HG02938 (cell line): ENCODE measurements around the gene ZNF521.

ENCODE experiments used
- ATAC-seq: cut with Tn5 transposase; IDR thresholded peaks from one replicate; pipeline ENCODE4 v1.9.1; 2021; ENCODE audit warnings: mild to moderate bottlenecking, moderate library complexity; ENCODE audit not compliant: unreplicated experiment

Gene ZNF521

DNA sequence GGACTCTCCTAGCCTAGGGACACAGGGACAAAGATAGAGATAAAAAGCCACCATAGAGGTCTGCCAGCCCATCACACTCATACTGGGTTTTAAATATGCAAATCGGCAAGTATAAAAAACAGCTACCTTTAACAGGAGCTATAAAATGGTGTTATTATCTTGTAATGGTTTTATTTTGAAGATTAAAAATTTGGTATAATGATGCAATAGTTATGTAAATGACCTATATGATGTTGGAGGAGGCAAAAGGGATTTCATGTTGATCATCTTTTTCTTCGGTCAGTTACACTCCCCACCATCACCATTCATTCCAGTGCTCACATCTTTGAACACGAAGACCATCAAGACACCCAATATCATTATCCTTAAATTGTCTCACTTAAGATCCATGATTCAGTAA, 11.2 kb downstream of the ZNF521 start:
- no peak for ATAC-seq

DNA sequence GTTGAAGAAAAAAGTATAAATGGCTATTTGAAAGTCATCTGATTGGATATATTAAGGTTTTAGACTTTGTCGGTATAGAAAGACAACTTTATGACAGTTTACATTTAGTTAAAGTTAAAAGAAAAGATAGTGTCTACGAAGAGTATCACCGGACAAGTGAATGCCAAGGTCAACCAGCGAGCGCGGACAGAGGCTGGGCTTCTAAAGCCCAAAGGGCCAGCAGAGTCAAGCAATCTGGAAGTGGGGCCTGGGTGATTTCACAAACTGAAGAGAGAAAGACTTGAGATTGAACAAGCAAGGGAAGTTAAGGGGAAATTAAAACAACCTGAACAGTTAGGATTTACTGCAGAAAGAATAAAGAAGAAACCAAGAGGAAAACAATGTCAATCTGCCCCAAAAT, 16.3 kb downstream of the ZNF521 start:
- ATAC-seq = no peak

DNA sequence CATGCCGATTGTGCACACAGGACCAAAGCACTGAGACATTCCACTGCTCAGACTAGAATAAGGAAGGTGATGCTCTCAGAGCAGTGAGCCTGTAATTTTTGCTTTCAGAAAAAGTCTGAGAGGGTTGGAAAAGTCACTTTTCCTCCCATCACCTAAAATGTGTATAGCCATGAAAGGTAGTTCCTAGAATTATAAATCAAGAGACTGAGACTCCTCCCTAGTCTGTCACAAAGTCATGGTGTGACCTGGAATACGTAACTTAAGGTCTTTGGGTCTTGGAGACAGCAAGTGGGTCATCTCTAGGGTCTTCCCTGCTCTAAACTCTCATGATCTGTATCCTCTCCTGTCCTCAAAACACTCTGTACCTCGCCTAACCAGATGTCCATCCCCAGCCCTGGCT, 16.9 kb downstream of the ZNF521 start:
- ATAC-seq = no peak

DNA sequence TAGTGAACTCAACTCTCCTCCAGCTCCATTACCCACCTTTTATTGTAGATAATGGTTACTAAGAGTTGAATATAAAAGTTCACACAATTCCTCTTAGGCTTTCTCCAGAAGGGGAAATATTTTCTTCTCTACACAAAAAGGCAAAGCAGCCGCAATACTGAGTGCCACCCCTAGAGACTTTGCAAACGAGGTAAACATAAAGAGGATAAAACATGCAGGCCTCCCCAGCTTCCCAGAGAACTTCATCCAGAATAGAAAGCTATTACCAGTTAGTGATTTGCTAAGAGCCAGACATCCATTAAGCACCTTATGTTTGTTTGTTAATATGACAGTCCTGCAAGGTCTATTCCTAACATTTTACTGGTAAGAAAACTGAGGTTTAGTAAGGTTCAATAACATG, 17.4 kb downstream of the ZNF521 start:
- no peak for ATAC-seq

DNA sequence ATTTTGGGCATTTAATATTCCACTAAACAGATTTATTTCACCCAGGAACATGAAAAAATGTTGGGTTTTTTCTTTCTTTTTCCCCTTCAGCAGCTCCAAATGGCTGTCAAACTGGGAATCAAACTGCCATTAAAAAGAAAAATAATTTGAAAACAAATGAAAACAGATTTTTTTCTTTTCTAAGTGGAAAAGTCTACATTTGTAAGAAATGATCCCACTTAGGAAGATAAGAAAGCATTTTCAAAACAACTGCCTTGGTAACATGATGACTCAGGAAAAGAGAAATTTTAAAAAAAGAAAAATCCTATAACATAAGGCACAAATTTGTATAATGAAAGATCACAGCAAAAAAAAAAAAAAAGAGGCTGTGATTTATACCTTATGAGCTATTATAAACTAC, 20.0 kb downstream of the ZNF521 start:
- no peak for ATAC-seq

DNA sequence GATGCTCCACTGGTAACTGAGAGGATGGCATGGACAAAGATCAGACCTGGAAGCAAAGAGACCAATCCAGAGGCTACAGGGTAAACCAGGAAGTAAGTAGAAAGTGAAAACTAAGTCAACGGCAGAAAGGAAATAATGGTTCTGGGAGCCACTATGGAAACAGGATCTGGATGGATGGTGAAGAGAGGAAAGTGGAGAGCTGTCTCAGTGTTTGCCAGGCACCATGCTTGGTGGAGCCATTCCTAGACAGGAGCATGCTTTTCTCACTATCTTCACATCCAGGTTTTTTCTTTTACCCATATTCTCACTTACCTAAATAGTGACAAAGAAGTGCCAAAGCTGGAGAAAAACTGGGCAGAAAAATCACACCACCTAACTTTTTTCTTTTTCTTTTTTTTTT, 22.2 kb downstream of the ZNF521 start:
- ATAC-seq = no peak

DNA sequence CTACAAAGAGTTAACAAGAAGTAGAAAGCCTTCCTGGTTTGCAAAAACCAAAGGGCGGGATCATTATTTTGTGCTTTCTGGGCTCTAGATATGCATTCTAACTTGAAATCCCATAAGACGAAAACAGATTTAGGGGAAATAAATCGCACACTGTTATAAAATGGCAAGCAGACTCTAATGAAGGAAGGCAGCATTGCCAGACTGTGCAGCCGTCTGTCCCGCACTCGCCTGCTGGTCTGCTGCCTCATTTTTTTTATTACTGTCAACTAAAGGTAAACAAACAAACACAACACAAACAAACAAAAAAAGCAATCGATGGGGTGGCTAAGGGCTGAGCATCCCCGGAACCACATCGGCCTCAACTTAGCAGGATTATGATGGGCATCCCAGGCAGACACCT, 24.4 kb downstream of the ZNF521 start:
- no peak for ATAC-seq

DNA sequence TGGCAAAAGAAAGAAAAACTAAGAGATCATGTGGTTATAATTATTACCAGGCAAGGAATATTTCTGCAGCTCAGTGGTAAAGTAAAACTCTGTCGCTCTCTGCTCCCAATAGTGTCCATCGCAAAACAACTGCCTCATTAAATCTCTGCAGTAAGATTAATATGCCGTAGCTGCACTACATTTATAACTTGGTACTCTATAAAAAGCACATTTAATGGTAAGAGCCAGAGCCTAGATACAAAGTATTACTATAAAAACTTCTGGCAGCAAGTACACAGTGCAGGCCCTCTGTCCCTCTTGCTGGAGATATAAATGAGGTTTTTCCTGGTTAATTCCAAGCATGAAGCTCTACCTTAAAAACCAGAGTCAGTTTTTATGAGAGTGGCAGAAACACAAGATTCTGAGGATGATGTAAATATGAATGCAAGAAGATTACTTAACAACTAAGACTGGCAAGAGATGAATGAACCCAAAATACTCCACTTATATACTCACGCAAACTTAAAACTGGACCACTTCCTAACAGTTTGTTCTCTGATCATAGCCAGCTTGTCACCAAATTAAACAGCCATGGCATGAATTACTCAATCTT, 25.5 kb downstream of the ZNF521 start:
- no peak for ATAC-seq

DNA sequence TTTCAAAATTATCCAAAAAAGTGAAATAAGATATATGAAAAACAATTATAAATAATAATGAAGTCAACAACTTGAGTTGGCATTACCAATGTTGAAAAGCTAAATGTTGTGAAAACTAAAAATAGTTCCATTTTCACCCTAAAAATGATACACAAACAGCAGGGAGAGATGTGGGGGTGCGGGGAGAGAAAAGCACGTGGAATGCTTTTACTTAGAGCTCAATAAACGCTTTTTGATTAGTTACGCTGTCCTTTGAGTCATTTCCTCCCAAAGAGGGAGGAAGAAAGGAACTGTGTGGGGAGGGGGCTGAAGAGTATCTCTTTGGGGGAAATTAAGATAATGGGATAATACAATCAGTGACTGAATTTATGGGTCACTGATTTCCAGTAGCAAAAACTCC, 29.2 kb downstream of the ZNF521 start:
- no peak for ATAC-seq

DNA sequence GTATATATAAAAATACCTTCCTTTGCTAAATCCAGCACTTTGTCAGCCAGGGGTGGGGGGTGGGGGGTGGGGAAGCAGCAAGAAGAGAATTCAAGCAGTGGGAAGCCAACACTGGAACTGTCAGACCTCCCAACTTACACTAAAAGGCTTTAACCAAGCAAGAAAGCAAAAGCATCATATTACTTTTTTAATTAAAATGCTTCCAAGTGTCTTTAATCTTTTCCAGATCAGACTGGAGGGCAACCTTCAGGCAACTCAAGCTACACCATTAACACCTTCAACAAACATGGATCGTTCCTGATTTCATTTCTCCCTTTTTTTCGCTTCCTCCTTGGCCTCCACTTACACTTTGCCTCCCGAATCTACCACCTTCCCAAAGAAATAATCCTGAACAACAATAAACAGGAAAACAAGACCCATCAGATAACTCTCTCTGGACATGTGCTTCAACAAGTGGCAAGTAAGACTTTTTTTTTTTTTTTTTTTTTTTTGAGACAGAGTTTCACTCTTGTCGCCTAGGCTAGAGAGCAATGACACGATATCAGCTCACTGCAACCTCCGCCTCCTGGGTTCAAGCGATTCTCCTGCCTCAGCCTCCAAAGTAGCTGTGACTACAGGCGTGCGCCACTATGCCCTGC, 35.5 kb downstream of the ZNF521 start:
- no peak for ATAC-seq

DNA sequence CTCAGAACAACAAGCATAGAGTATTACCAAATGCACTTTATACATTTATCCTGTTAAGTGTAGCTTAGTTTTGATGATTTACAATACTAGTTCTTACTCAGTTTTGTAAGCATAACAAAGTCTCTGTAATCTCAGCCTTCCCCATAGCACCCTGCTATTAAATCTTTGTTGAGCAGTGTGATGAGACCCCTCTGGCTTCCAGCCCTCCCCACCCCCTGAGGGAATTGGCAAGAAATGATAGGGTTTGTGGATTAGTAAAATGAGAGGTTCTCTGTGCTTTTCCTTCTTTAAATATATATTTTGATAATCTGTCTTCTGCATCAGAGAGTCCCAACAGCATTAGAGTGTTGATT, 37.2 kb downstream of the ZNF521 start:
- no peak for ATAC-seq

DNA sequence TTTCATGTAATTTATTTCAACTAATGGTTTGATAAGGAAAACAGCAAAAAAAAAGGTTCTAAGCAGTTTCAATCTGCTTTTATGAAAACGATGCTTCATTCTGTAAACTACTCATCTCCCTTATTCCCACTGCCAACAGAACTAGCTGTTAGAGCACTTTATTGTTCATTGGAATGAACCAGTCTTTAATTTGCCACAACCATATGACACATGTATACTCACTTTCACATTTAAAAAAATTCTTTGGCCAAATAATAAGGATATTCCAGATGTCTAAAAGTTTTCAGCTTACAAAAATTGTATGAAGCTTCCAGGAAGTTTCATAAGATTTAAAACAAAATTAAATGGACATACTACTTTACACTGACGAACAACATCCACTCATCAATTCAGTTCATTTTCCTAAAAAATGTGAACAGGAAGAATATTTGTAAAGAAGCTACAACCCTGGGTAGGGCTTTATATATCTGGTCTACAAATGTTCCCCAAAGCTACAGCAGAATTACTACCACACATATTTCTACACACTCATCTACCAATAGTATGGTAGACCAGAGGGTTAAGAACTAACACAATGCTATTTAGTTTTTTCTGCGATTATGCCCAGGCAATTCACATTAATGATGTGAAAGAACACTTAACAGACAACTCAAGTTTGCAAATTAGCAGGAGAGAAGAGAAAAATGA, 37.7 kb downstream of the ZNF521 start:
- ATAC-seq = no peak

DNA sequence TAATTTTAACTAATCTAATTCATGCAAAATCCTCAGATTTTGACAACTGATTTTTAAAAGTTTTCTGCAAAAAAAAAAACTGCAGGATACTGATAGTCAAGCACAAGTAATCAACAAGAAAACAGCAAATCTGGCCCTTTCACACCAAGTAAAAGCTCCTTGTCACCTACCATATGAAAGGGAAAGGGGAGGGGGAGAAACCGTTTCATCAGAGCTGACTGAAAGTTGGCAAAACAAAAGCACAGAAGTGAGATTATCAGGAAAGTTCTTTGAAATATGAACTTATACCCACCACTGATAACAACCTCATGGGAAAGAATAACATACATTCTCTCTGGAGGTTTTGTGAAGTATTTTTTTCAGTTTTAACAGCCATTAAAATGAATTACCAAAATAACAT, 38.7 kb downstream of the ZNF521 start:
- ATAC-seq = no peak

DNA sequence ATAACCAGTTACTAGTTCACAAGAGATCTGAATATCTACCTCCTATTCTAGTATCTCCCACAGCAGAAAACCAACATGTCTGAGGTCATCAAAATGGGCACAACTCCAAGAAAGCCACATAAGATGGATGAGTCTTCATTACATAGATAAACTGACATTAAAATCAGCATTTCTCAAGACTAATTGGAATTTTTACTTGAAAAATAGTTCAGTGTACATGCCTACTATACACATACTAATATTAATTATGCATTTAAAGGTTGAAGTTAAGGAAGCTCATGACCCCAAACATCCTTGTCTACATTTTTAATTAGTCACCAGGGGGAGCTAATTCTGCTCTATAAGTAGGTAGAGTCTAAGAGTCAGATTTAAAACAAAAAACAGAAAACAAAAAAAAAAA, 41.9 kb downstream of the ZNF521 start:
- no peak for ATAC-seq

DNA sequence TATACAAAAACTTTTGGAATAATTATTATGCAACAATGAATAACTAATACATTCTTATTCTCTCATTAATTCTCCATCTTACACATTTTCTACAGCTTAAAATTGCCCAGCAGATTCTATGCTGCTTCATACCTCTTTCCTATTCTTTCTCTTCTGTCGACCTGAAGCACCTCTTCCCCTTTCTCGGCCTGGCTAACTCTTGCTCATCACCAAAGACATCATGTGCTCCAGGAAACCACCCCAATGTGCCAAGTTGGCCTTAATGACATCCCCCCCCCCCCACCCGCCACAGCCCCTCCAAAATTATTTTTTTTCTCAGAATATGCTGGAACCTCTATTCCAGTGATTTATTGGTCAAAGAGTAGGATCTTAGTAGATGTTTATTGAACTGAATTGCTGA, 43.6 kb downstream of the ZNF521 start:
- ATAC-seq = no peak

DNA sequence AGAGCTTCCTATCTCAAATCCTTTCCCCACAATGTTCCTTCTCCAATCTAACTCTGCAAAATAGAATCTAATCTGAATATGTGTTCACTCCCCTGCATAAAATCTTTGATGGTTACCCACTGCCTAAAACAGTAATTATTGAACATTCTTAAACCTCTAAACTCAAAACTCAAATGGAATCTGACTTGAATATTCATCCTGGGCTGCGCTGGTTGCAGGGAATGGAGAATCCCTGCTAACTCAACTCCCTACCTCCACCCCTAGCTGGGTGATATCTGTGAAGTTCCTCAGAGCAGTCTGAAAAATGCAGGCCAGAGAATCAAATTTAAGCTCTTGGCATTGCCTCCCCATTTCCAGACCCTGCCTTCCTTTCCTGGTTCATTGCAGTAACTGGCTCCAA, 44.8 kb downstream of the ZNF521 start:
- no peak for ATAC-seq

DNA sequence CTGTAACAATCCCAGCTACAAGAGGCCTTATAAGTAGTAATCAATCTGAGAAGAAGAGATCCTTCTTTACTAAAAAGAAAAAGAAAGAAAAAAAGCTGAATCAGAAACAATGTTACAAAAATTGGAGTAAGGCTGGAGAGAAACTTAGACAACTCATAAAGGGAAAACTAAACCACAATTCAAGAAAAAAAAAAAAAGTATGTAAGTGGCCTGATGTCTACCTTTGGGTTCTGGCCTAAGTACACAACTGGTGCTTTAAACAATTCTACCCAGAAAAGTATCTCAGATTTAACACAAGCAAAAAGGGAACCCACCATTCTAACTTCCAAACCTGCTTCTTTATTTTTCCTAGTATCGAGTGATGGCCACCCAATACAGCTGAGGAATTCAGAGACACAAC, 45.3 kb downstream of the ZNF521 start:
- no peak for ATAC-seq

DNA sequence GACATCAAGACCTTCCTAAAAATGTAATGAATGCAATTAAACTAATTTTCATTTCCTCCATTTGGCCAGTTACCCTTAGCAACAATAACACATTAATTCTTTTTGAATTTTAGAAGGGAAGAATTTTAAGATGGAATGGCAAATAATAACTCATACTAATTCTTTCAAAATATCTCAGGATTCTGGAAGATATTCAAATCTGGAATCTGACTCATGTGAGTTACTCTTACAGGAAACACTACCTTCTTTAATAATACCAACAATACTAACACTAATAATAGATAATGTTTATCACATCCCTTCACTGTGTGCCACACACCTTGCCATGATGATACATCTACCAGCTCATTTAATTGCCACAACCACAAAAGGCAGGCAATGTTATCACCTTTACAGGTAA, 46.4 kb downstream of the ZNF521 start:
- no peak for ATAC-seq

DNA sequence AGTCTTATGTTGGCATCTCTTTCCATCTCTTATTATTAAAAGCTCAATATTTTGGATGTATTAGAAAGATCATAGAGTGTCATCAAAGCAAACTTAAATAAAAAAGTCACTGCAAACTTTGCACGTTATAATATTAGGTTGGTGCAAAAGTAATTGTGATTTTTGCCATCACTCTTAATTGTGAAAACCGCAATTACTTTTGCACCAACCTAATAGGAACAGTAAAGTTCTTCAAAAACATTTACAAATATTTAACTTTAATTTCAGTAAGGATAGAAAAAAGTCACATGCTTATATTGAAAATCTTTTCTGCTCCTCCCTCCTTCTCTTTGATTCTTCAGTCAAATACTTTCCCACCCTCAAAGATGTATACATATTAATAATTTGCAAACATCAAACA, 51.5 kb downstream of the ZNF521 start:
- no peak for ATAC-seq

DNA sequence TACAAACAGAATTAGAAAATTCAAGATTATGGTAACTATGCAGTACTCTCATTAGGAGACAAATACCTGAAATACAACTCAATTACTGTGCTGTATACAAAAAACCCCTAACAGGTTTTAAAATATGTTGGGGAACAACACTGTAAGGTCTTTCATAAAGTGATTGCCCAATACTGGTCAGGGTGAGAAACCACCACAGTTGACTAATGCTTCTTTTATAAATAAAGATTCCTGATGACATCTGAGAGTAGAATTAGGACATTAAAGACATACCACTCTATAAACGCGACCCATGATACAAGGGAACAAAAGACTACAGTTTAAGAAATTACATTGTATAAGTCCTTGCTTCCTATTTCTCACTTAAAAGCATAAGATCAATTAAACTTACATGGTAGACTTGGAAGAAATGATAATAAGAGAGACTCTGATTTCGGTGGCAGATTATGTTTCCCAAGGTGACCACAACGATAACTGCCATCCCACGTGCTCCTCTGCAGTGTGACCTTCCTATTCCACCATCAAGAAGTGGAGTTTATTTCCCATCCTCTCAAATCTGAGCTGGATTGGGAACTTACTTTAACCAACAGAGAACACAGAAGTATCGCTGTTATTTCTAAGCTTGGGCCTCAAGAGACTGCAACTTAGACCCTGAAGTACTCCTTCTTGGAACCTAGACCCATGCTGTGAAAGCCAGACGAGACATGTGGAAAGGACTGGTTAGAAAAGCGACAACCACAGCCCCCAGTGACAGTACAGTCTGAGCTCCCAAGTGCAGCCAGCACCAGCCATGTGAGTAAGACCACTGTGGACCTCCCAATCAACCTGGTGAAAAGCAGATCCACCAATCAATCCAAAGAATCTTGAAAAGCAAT, 52.3 kb downstream of the ZNF521 start:
- ATAC-seq = no peak

DNA sequence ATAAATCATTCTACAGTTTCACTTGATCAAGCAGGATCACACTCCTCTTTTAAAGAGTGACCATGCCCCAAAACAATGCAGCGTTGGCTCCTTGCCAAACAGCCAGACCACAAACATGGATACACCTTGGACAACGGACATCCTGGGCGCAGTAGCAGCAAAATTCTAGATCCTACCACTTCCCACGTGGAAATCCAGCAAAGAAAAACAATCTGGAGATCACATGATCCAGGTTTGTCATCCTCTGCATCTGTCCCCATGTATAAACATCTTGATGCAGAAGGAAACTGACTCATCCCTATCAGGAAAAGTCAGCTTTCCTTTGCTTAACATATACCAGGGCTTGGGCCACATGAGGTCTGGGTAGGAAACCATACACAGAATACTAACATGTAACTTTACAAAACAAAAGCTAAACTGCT, 53.1 kb downstream of the ZNF521 start:
- ATAC-seq = no peak

DNA sequence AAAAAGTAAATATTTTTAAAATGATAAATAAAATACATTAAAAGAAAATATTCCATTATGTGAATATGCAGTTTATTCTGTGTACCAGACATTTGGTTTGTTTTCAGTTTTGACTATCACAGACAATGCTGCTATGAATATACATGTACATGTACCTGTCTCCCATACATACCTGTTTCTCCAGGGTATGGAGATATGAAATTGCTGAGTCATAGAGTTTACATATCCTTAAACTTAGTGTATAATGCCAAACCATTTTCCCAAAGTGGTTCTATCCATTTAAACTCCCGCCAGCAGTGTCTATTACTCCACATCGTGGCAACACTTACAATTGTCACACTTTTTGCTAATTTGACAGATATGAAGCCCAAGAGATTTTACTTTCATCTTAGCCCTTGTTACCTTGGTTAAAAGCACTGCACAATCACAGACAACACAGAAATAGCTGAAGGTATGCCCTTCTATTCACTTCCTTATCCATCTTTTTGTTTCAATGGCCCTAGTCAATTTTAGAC, 56.3 kb downstream of the ZNF521 start:
- no peak for ATAC-seq
